SIG-M5 treated with dmso at 0.1 percent for 504 hours (cell line): Measurements from ENCODE around the gene LRRC55.

Source experiments
- DNase-seq: peaks from one replicate; lab custom pipeline; 2025; ENCODE audit not compliant: unreplicated experiment; lab: John Stamatoyannopoulos, UW

The LRRC55 gene

DNA sequence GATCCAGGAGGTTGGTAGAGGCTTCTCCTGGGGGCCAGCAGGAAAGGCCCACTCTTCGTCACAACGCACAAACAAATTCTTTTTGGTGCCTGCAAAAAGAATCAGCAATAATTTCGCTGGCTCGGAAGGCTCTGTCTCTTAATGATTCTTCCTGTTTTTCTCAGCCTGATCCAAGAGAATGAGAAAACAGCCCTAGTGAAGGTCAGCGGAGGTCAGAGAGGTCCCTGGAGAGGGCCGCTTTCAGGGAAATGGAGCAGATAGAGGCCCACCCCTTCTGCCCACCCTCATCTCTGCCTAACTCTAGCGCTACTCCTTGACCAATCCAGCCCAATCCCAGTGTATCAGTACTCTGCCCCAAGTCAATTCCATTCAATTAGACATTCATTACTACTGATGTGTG lies 19.2 kb downstream of the LRRC55 start:
- no peak for DNase-seq

DNA sequence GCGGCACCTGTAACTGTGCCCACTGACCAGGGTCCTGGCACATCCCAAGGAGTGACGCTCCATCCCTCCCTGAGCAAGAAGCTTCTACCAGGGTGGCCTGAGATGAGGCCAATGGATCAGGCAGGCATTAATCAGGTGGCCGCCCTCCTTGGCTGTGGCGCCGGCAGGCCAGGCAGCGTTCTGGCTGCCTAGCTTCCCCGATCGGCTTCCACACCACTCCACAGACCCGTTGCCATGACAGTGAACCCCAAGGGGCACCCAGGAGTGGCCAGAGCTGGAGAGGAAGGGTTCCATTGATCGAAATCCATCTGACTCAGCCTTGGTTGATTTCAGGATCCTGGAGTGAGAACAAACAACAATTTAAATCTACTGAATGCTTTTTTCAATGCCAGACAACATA lies 20.5 kb downstream of the LRRC55 start:
- no peak for DNase-seq

DNA sequence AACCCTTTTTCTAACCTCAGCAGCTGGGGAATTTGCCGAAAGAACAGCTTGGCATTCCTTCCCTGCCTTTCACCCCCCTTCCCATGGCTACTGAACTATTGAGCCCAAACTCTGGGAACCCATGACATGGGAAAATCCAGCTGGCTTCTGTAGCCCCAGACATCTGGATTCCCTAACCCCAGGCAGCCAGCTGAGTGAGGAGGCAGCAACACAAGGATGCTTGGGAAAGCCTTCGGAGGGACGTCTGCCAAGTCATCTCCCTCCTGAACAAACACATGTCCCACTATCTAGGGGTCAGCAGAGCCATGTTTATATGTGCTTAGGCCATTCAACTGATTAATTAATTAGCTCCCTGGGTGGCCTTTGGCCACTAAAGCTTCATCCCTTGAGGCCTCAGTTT lies 21.6 kb downstream of the LRRC55 start:
- no peak for DNase-seq

DNA sequence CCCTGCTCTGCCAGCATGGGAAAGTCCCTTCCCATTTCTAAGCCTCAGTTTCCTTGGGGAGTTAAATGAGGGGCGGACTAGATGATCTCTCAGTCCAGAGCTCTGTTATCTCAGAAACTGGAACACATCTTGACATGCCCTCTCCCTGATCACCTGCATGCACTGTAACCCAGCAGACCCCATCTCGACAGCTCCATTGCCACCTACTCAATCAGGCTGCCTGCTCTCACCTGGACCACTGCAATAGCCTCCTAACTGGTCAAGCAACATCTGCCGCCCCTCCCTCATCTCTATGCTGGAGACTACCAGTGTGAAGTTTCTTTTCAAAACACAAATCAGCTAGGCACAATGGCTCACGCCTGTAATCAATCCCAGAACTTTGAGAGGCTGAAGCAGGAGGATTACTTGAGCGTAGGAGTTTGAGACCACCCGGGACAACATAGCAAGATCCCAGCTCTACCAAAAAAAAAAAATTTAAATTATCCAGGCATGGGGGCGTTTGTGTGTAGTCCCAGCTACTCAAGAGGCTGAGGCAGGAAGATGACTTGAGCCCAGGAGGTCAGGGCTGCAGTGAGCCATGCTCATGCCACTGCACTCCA lies 22.2 kb downstream of the LRRC55 start:
- DNase-seq, result no peak

DNA sequence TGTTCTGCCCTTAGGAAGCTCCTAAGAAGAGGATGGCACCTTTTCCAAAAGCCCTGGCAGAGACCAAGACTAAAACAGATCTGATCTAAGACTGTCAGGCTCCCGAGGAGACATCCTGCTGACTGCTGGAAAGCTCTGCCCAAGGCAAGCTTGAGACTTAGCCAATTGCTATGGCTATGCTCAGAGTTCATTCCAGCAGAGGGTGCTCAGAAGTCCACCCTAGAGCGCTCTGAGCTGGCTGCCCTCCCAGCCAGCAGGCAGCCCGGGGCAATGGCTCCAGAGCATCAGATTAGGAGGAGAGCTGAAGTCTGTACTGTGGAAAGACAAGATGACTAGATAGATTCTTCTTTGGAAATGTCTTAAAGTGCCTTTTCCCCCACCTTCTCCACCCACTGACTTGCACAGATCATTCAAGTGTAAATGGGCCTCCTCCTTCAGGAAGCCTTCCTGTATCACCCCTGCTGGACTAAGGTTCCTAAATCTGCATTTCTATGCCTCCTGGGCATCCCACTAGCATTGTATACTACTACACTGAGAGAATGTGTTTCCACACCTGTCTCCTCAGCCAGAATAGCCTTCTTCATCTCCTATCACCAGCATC lies 23.4 kb downstream of the LRRC55 start:
- DNase-seq, result no peak

DNA sequence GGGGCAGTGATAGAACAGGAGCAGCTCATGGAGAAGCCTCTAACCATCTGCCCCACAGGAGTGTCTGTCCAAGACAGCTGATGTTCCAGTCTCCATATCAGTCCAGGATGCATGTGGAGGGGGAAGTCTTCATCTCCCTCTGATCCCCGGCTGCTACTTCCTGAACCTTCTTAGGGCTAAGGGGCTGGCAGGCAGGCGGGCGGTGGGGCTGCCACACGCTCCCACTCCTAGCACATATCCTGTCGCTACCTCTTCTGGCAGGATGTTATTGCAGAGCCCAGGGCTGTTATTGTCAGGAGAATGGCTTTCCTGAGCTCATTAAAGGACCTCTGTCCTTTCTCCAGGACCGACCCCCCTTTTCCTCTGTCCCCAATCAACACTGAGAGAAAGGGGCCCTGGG lies 25.4 kb downstream of the LRRC55 start:
- DNase-seq, result no peak

DNA sequence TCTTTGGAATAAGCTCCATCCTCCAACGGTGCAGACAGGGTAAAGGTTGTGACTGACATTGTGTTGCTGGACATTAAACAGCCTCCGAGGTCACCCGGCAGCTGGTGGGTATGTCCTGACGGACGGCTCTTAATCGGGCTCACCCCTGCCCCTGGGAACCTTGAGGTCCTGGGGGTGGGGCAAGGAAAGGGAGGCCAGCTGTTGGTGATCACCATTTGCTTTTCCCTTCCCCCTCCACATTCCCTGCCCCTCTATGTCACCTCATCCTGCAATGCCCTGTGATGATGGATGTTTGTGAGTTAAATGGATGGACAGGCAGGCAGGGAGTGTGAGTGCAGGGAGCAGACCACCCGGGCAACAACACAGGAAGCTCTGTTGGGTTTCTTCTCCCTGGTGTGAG lies 29.0 kb downstream of the LRRC55 start:
- DNase-seq, result no peak

DNA sequence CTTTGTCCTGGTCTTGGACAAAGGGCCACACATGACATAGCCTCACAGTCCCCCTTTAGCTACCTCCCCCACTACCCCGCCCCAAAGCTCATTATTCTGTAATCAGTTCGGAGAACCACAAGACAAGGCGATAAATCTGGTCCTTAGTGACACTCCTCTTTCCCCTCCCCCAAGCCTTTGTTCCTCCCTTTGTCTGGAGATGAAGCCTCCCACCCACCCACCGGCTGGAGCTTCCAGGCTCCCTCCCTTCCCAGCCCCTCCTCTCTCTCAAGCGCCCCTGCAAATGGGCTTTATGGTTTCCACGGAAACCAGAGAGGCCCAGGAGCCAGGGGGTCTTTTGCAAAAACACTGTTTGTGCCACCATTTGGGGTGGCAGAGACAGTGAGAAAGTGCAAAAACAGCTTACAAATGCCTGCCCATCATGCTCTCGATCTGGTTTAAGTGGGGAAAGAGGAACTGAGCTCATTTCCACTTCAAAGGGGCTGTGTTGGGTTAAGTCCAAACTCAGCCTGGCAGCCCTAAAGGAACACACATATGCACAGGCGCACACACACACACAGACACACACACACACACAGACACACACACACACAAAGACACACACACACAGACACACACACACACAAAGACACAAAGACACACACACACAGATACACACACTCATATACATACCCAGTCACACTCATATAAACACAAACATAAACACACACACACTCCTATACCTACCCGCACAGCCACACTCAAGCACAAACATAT lies 31.8 kb downstream of the LRRC55 start:
- no peak for DNase-seq

DNA sequence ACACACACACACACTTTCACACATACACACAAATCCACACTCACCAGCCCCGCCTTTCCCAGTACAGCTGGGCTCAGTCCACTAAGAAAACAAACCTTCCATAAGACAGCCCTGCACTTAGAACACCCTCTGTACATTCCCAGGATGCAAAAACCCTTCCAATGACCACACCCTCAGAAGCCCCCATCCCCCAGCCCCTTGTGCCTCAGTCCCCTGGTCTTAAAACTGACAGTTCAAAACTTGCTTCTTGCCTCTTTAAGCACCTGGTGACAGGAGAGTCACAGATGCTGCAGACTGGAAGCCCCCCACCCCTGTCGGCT lies 32.3 kb downstream of the LRRC55 start:
- no peak for DNase-seq

DNA sequence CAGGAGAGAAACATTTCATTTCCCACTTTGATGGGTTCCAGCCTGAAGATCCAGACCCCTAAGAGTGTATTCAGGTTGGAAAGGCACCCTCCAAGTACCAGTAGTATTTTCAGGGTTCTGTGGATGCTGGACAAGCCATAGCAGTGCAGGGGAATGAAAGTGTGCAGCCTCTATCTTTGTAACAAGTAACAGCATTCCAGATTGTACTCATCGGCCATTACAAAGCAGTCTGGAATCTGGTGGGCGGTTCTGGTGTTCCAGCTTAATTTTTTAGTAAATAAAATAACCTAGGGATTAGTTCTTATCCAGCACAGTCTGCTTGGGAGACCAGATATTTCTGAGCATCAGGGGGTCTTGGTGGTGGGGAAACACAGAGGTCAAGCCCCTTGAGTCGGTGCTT lies 32.7 kb downstream of the LRRC55 start:
- DNase-seq, result no peak

DNA sequence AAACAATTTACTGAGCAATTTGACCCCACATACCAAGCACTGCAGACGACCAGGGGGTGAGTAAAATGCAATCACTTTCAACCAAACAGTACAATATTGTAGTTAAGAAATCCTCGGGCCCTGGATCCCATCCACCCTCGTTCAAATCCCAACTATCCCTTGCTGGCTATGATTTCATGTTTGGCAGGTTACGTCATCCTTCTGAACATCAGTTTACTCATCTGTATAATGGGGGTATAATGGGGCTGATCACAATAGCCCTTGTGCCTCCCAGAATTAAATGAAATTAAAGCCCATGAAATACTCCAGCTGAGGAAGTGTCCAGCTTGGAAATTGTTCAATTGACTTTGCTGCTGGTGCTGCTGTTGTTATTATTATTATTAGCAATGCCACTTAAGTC lies 34.7 kb downstream of the LRRC55 start:
- no peak for DNase-seq

DNA sequence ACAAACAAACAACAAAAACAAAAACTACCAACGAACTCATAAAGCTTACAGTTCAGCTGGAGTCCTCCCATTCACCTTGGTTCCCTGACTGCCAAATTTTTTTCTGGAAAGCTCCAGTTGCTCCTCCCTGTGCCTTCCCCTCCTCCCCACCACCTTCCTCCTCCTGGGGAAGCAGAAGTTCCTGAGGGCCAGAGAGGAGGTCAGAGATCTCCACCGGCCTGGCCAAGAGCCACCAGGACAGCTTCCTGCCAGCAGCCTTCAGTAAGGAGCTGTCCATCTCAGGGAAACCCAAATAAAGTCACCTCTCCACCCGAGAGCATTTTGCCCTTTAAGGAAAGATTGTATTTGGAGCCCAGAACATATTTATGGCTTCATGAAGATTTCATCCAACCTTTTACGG lies 35.3 kb downstream of the LRRC55 start:
- no peak for DNase-seq

DNA sequence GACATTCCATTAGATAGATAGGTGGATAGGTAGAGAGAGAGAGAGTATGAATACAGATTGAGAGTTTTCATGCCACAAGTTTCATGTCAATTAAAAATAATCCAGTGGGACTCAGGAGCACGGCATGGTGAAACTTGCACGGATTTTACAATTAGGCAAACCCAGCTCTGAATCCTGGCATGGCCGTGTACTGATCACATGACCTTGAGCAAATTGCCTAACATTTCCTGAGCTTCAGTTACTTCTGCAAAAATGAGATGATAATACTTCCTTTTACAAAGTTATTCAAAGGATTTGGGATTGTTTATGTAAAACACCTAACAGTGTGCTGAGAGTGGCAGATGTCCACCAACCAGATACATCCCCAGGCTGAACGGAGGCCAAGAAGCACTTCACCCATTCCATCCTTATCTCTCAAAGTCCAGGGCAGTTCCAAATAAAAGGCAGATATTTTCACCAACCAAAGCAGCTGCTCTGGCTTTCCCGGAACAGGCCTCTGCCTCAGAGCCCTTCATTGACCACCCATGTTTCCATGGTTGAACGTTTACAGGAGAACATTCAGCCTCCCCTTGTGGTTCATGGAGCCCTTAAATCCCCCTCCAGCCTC lies 37.4 kb downstream of the LRRC55 start:
- DNase-seq, result peak; percentile 13

DNA sequence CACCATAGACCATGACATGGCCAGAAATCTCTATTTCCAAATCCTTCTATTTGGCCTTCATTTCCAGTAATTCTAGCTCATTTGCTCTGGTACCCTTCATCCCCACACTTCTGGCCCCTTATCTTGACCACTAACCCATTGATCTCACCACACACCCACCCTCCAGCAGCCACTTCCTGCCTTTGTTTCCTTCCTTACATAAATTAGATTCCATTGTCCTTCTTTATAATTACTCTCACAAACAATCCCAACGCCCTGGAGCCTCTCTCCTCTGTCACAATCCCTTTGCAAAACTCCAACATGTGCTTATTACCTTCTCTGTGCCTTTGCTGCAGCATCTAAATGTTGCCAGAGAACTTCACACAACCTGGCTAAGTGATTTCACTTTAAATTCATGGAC lies 40.5 kb downstream of the LRRC55 start:
- no peak for DNase-seq

DNA sequence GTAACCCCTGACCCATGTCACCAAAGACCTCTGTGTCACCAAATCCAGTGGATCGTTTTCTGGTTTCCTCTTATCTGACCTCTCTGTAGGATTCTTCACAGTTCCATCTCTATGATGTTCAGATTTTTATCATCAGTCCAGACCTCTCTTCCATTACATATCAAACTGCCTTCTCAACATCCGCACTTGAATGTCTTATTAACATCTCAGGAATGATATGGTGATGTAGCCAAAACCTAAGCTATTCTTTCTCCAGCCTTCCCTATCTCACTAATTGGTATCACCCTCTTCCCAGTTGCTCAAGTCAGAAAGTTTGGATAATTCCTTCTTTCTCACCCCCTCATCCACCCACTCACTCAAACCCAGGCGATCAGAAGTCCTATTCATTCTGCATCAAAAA lies 41.8 kb downstream of the LRRC55 start:
- DNase-seq, result no peak

DNA sequence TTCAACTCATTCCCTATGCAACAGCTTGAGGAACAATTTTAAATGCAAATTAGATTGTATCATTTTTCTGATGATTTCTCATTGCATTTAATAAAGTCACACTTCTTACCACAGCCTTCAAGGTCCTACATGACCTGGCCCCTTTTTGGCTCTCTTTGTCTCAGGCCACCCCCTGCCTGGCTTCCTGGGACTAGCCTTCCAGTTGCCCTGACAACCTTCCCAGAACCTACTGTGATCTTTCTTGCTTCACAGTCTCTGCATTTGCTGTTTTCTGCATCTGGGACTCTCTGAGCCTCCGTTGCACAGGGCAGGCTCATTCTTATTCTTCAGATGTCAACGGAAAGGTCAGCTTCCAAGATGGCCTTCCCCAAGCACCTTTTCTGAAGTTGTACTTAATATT lies 42.4 kb downstream of the LRRC55 start:
- no peak for DNase-seq

DNA sequence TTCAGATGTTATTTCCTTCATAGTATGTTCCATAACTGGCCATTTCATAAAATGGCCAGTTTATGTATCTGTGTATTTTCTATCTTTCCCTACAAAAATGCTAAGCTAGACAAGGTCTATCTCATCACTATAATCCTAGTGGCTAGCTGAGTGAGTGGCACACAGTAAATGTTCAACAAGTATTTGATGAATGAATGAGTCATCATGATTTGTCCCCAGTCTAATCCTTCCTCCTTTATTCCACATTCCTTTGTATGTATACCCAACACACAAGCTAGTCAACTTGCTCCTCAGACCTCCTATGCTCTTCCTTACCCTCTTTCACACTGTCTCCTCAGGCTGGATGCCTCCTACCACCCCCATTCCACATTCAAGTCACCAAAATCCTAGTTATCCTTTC lies 42.8 kb downstream of the LRRC55 start:
- DNase-seq, result no peak

DNA sequence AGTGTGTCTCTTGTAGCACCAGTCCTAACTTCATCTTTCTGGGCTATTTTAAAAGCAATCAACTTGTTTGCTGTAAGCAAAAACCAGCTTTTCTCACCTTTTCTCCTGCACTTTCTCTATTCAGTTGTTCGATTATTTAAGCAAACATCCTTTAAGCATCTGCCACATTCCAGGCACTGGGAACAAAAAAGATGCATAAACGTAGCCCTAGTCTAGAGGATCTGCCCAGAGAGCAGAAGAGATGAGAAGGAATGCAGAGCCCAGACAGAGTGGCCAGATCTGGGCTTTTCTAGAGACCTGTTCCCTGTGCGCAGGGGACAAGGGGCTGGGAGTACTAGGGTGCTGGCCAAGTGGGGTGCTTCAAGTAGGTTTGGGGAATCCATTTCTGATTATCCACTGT lies 46.8 kb downstream of the LRRC55 start:
- no peak for DNase-seq

DNA sequence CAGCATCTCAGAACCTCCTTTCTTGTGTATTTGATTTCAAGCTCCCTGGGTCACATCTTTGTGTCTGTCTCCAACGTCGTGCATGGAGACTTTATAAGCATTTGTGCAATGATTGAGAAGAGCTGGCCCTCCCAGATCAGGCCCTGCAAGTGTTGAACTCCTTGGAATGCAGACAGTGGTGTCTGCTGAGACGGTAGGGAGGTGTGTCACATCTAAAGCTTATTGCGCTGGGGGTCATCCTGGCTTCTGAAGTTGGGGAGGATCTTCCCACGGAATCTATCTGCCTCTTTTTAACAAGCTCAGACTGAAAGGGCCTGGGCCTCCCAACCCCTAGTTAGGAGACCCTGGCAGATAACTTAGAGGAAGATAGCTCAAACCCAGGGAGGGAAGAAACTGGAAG lies 48.6 kb downstream of the LRRC55 start:
- DNase-seq, result no peak

DNA sequence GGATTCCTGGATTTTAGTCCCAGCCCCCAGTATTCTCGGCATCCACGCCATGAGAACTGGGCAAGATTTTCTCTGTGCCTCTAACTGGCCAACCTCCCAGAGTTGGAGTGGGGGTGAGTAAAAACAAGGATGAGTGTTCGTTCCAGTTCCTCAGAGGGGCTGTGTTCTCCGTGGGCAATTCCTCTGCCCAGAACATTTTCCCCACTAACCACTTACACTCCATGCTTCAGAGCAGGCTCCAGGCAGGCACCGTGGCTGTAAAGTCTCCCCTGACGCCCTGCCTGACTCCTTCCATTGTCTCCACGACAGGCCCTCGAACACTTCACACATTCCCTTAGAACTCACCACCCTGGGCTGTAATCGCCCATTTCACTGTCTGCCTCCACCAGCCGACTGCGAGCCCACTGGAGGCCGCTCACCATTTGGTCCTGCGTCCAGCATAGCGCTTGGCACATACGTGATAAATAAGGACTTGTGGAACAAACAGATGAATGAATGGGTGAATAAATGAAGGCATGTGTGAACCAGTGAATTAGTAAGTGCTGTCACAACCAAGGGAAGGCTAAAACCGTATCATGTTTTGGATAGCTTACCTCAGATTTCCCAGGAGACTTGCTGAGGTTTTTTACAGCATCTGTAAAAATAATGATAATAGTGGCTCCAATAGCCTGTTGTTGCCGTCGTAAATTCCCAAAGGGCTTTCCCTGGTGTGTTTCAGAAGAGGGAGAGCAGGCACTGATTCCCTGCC lies 49.2 kb downstream of the LRRC55 start:
- no peak for DNase-seq

DNA sequence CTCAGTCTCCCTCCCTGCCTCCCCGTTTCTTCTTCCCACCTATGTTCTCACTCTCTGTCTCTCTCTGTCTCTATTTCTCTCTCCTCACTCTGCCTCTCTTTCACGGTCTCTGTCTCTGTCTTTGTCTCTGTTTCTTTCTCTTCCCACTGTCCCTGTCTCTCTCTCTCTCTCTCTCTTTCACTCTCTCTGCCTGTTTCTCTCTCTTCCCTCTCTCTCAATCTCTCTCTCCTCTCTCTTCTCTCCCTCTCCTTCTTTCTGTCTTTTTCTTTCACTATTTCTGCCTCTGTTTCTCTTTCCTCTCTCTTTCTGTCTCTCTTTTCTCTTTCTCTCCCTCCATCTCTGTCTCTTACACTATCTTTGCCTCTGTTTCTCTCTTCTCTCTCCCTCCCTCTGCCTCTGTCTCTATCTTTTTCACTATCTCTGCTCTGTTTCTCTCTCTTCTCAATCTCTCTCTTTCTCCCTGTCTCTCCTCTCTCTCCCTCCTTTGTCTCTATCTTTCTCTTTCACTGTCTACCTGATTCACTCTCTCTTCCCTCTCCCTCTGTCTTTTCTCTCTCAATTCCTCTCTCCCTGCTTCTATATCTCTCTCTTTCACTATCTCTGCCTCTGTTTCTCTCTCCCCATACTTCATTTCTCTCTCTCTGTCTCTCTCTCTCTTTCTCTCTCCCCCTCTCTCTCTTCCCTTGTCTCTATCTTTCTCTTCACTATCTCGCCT lies 49.9 kb downstream of the LRRC55 start:
- no peak for DNase-seq
